Testis (tissue), 5 donors: ENCODE results near the gene TMEM256. TPM values are rescaled to one million over a fixed set of nuclear protein-coding genes. Genes with fewer than 3 reads are reported as not detected.

Experiments used
- DNase-seq: peaks from one replicate; pipeline ENCODE4 v3.0.0-alpha.2; 2019
- H3K27ac ChIP-seq, 2 donors: fragments of 200-600 bp; sonication (generic); one replicate each; pipeline ENCODE4 v1.5.1; 2019
- H3K27me3 ChIP-seq: fragments of 200-600 bp; sonication (generic); one replicate; pipeline ENCODE4 v1.5.1; 2019
- H3K36me3 ChIP-seq: fragments of 200-600 bp; sonication (generic); one replicate; pipeline ENCODE4 v1.5.1; 2017; ENCODE audit warnings: low read depth; ENCODE audit errors: missing control alignments
- H3K4me1 ChIP-seq: fragments of 200-600 bp; sonication (generic); one replicate; pipeline ENCODE4 v1.5.1; 2019
- H3K4me3 ChIP-seq, 2 donors: fragments of 200-600 bp; sonication (generic); one replicate each; pipeline ENCODE4 v1.5.1; 2017 to 2019
- H3K9me3 ChIP-seq: fragments of 200-600 bp; sonication (generic); one replicate; pipeline ENCODE4 v1.5.1; 2017
- CTCF ChIP-seq, 3 experiments: fragments of 450-650 bp in 2 of 3; fragments of 200-600 bp in 1 of 3; sonication (generic) in 1 of 3; IDR thresholded peaks; one replicate each; pipeline ENCODE4 v1.5.1; 2016 to 2019; ENCODE audit warnings: antibody characterized with exemption in 3 of 3, mild to moderate bottlenecking in 2 of 3, moderate library complexity in 1 of 3
- POLR2A ChIP-seq: fragments of 450-650 bp; IDR thresholded peaks from one replicate; pipeline ENCODE4 v1.6.1; 2017; ENCODE audit warnings: antibody characterized with exemption, mild to moderate bottlenecking, moderate library complexity
- WGBS, 2 donors: methylation state at CpG; one replicate each; pipeline ENCODE4 v1.1.5; 2018; 5-methylcytosine and 5-hydroxymethylcytosine counted together
- intact Hi-C: fragments of 100-400 bp; cut with DNase I; formaldehyde crosslinking; loops from one replicate; pipeline ENCODE4 v1.15.1; 2023; ENCODE audit warnings: low total_unique reads
- long read RNA-seq, 2 donors: transcript quantifications; one replicate each; lab custom pipeline, GENCODE V29; 2026
- polyA plus RNA-seq: library from polyadenylated mRNA; stranded (reverse); fragments of 350-450 nt; fragmentation: Illumina TruSeq; extraction: RNeasy Lipid Tissue Mini Kit (QIAGEN cat#74804); gene quantifications from one replicate; pipeline ENCODE4 v1.2.3, GENCODE V29; 2014; ENCODE audit warnings: low read depth, low replicate concordance; ENCODE audit not compliant: insufficient read depth
- total RNA-seq, 2 donors: library from RNA; depleted of rRNA; stranded (reverse); fragments of >200 nt; gene quantifications; one replicate each; pipeline ENCODE4 v1.2.3, GENCODE V29; 2016

TMEM256 gene
- total RNA-seq (10 to 100 TPM; 18.7 to 33.3 TPM), polyA plus RNA-seq (27.3 TPM)
- long read RNA-seq, donor 1, transcript TMEM256-201 (4 exons, 486 nt), result major isoform, 56 of 58 reads
- long read RNA-seq, donor 1, partial matches to known transcripts, result 0 of 58 reads
- long read RNA-seq, donor 1, other reads (novel, unspliced or antisense), result 0 of 58 reads
- long read RNA-seq, donor 2, transcript TMEM256-201 (4 exons, 486 nt), result major isoform, 22 of 42 reads
- long read RNA-seq, donor 2, partial matches to known transcripts, result 18 of 42 reads
- long read RNA-seq, donor 2, other reads (novel, unspliced or antisense), result 0 of 42 reads

GRCh38 chr17:7403977-7404736 is at the start of gene TMEM256:
Gene TMEM256 (minus strand): TSS chr17:7404097. CDS start chr17:7404084, 13 bp downstream.
- intact Hi-C loops, result no loop called here
- peak within 1 kb of the TSS; percentile 71 to 72 for H3K4me3 ChIP-seq
- H3K27ac ChIP-seq, result peak within 1 kb of the TSS; percentile 93 to 95
- peaks cover 17% of the 10 kb centered on the region for H3K4me1 ChIP-seq
- peak; percentile 100 for DNase-seq
- 0% methylated on average over 18 to 44 of the region's 49 CpGs for WGBS, 2 donors
- H3K36me3 ChIP-seq, result no peaks in the 10 kb centered on the region
- no peaks in the 10 kb centered on the region for H3K9me3 ChIP-seq
- H3K27me3 ChIP-seq, result no peaks in the 10 kb centered on the region
- TF ChIP-seq CTCF (IDR thresholded peaks at IDR 0.05) (peak in 1 of 3 experiments; percentile 24), POLR2A (peak; percentile 99)

- no peak overlapping the region for H3K27ac ChIP-seq
- H3K4me3 ChIP-seq, result no peak overlapping the region
- H3K27me3 ChIP-seq, result no peaks in the 10 kb centered on the region
- no peaks in the 10 kb centered on the region for H3K36me3 ChIP-seq
- peaks cover 7% of the 10 kb centered on the region for H3K4me1 ChIP-seq
- intact Hi-C loops, result no loop called here
- TF ChIP-seq POLR2A (no peak), CTCF (IDR thresholded peaks at IDR 0.05) (no peak)
- WGBS, 2 donors, result 93 to 94% methylated on average over 7 of the region's 7 CpGs
- DNase-seq, result no peak
- H3K9me3 ChIP-seq, result no peaks in the 10 kb centered on the region
These were observed 44.6 kb upstream of the TMEM256 start for GRCh38 chr17:7448461-7448860.

- intact Hi-C loops, result no loop called here
- TF ChIP-seq CTCF (IDR thresholded peaks at IDR 0.05), result no peak
- no peaks in the 10 kb centered on the region for H3K9me3 ChIP-seq
- no peaks in the 10 kb centered on the region for H3K27me3 ChIP-seq
- no peak for DNase-seq
- 13 to 17% methylated on average over 16 of the region's 16 CpGs for WGBS, 2 donors
- peak overlapping the region in 1 of 2 donors; percentile 21 for H3K4me3 ChIP-seq
- peaks cover 9% of the 10 kb centered on the region for H3K4me1 ChIP-seq
- no peaks in the 10 kb centered on the region for H3K36me3 ChIP-seq
- no peak overlapping the region for H3K27ac ChIP-seq
These were observed 41.7 kb upstream of the TMEM256 start for GRCh38 chr17:7445619-7445968.

- Histone ChIP-seq H3K27ac (no peak within 1 kb of the TSS), H3K9me3 (no peaks in the 10 kb centered on the region), H3K4me3 (peak within 1 kb of the TSS; percentile 20 to 21), H3K4me1 (peaks cover 15% of the 10 kb centered on the region), H3K27me3 (no peaks in the 10 kb centered on the region), H3K36me3 (no peaks in the 10 kb centered on the region)
- WGBS, 2 donors, result 14 to 15% methylated on average over 26 to 49 of the region's 51 CpGs
- no peak for TF ChIP-seq CTCF (IDR thresholded peaks at IDR 0.05)
- DNase-seq, result peak; percentile 85
- intact Hi-C loops, result no loop called here
These were observed 41.1 kb upstream of the TMEM256 start, which contains the start of gene CHRNB1 for GRCh38 chr17:7444682-7445618. Gene CHRNB1 (plus strand): TSS chr17:7445061. CDS start chr17:7445128, 67 bp downstream.
